ENCODE data around the gene ASZ1.

GRCh38 chr7:117403737-117404136 lies 23.6 kb downstream of the ASZ1 start:
- TF ChIP-seq, protein P1, sequence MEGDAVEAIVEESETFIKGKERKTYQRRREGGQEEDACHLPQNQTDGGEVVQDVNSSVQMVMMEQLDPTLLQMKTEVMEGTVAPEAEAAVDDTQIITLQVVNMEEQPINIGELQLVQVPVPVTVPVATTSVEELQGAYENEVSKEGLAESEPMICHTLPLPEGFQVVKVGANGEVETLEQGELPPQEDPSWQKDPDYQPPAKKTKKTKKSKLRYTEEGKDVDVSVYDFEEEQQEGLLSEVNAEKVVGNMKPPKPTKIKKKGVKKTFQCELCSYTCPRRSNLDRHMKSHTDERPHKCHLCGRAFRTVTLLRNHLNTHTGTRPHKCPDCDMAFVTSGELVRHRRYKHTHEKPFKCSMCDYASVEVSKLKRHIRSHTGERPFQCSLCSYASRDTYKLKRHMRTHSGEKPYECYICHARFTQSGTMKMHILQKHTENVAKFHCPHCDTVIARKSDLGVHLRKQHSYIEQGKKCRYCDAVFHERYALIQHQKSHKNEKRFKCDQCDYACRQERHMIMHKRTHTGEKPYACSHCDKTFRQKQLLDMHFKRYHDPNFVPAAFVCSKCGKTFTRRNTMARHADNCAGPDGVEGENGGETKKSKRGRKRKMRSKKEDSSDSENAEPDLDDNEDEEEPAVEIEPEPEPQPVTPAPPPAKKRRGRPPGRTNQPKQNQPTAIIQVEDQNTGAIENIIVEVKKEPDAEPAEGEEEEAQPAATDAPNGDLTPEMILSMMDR (IDR thresholded peaks at IDR 0.05; ENCODE audit: low read depth, low read length), result no peak
- no peak for TF ChIP-seq MYC (IDR thresholded peaks at IDR 0.05; ENCODE audit: low read depth, low read length)

Data from NB4 (cell line).